Activated T-helper 1 cell treated with anti-CD3 and anti-CD28 coated beads, Interleukin-12 subunit alpha, Interleukin-12 subunit beta, Interleukin-2, Interleukin-4 antibody, amounts not matched to agents 30 ng/mL and 10 ng/mL and 1 ng/mL, durations not matched to agents 14 hours and 24 hours and 36 hours (primary cell): ENCODE measurements around the gene ALKBH3. TPM values are rescaled to one million over a fixed set of nuclear protein-coding genes. Genes with fewer than 3 reads are reported as not detected.

ENCODE experiments used
- DNase-seq: peaks from one replicate; pipeline ENCODE4 v3.0.0; 2021; ENCODE audit warnings: low spot score
- H3K27ac Mint-ChIP-seq: one replicate; pipeline ENCODE4 v1.8.0; 2021; ENCODE audit warnings: mild to moderate bottlenecking, mixed read lengths
- H3K27me3 Mint-ChIP-seq: one replicate; pipeline ENCODE4 v1.8.0; 2022; ENCODE audit warnings: mild to moderate bottlenecking, moderate library complexity, mixed read lengths; ENCODE audit not compliant: insufficient read depth
- H3K36me3 Mint-ChIP-seq: one replicate; pipeline ENCODE4 v1.8.0; 2021; ENCODE audit warnings: low read depth, mixed read lengths
- H3K4me1 Mint-ChIP-seq: one replicate; pipeline ENCODE4 v1.8.0; 2021; ENCODE audit warnings: low read depth, mixed read lengths
- H3K4me3 Mint-ChIP-seq: one replicate; pipeline ENCODE4 v1.8.0; 2021; ENCODE audit warnings: mild to moderate bottlenecking, moderate library complexity, mixed read lengths
- H3K9me3 Mint-ChIP-seq: one replicate; pipeline ENCODE4 v1.8.0; 2021; ENCODE audit warnings: mixed read lengths
- intact Hi-C: fragments of 100-400 bp; cut with micrococcal nuclease; formaldehyde crosslinking; loops from one replicate; pipeline ENCODE4 v1.15.1; 2024
- total RNA-seq: library from RNA; stranded (reverse); gene quantifications from 2 replicates; pipeline ENCODE4 v1.2.3, GENCODE V29; 2022

The ALKBH3 gene
- total RNA-seq, 1 donor from 2014 or later = 32.7 TPM

DNA sequence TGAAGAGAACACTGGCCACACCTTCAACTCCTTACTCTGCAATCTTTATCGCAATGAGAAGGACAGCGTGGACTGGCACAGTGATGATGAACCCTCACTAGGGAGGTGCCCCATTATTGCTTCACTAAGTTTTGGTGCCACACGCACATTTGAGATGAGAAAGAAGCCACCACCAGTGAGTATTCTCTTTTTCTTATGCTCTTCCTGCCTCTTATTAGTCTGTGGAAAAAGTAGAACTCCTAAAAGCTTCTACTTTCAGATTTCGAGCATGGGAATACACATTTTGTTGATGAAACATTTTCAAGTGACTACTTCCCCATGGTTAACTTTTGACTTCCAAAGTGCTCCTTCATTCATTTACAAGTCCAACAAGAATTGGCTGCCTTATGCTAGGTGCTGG lies 20.9 kb downstream of the ALKBH3 start:
- no peak overlapping the region for H3K27ac Mint-ChIP-seq
- no peaks in the 10 kb centered on the region for H3K4me1 Mint-ChIP-seq
- H3K36me3 Mint-ChIP-seq = peaks cover 37% of the 10 kb centered on the region
- no peak overlapping the region for H3K4me3 Mint-ChIP-seq
- H3K9me3 Mint-ChIP-seq = no peaks in the 10 kb centered on the region
- DNase-seq = no peak
- intact Hi-C loops = no loop called here
- no peaks in the 10 kb centered on the region for H3K27me3 Mint-ChIP-seq

GRCh38 chr11:43903078-43903477 lies 22.4 kb downstream of the ALKBH3 start:
- H3K4me3 Mint-ChIP-seq = no peak overlapping the region
- no peaks in the 10 kb centered on the region for H3K9me3 Mint-ChIP-seq
- H3K4me1 Mint-ChIP-seq = peaks cover 10% of the 10 kb centered on the region
- no peak for DNase-seq
- H3K27ac Mint-ChIP-seq = no peak overlapping the region
- peaks cover 37% of the 10 kb centered on the region for H3K36me3 Mint-ChIP-seq
- intact Hi-C loops = no loop called here
- H3K27me3 Mint-ChIP-seq = no peaks in the 10 kb centered on the region

DNA sequence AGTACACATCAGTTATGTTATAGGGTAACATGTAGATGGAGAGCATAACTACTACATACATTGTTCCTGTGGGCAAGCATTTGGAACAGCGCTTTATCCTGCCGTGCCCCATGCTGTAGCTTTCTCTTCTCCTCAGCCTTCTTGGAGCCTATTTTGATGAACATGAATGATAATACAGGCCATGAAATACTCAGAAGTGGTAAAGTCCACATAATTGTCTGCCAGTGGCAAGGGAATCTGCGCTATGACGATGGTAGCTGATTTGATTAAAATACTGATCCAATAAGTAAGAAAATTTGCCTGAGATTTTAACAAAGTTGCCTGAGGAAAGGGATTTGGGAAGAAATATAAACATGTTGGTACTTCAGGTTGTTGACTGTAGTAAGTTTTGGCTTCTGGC lies 23.3 kb downstream of the ALKBH3 start:
- Mint-ChIP-seq H3K27me3 (no peaks in the 10 kb centered on the region), H3K4me1 (peaks cover 10% of the 10 kb centered on the region), H3K36me3 (peaks cover 36% of the 10 kb centered on the region), H3K4me3 (no peak overlapping the region), H3K9me3 (no peaks in the 10 kb centered on the region), H3K27ac (no peak overlapping the region)
- no peak for DNase-seq
- intact Hi-C loops = no loop called here

- Mint-ChIP-seq H3K9me3 (no peaks in the 10 kb centered on the region), H3K4me3 (no peak overlapping the region), H3K27me3 (no peaks in the 10 kb centered on the region), H3K27ac (no peak overlapping the region), H3K36me3 (peaks cover 39% of the 10 kb centered on the region), H3K4me1 (peaks cover 10% of the 10 kb centered on the region)
- DNase-seq = no peak
- intact Hi-C loops = no loop called here
Measured at GRCh38 chr11:43904742-43905535, 24.3 kb downstream of the ALKBH3 start.

GRCh38 chr11:43905813-43906241 lies 25.2 kb downstream of the ALKBH3 start:
- intact Hi-C loops = no loop called here
- H3K9me3 Mint-ChIP-seq = no peaks in the 10 kb centered on the region
- no peaks in the 10 kb centered on the region for H3K27me3 Mint-ChIP-seq
- DNase-seq = no peak
- H3K4me3 Mint-ChIP-seq = no peak overlapping the region
- H3K27ac Mint-ChIP-seq = no peak overlapping the region
- peaks cover 42% of the 10 kb centered on the region for H3K36me3 Mint-ChIP-seq
- H3K4me1 Mint-ChIP-seq = peaks cover 10% of the 10 kb centered on the region

- Mint-ChIP-seq H3K9me3 (no peaks in the 10 kb centered on the region), H3K4me3 (no peak overlapping the region), H3K27ac (no peak overlapping the region), H3K36me3 (peaks cover 38% of the 10 kb centered on the region), H3K27me3 (no peaks in the 10 kb centered on the region), H3K4me1 (peaks cover 10% of the 10 kb centered on the region)
- DNase-seq = no peak
- intact Hi-C loops = no loop called here
Measured at GRCh38 chr11:43907028-43907975, 26.7 kb downstream of the ALKBH3 start.

GRCh38 chr11:43908191-43908590 lies 27.6 kb downstream of the ALKBH3 start:
- intact Hi-C loops = no loop called here
- no peak for DNase-seq
- Mint-ChIP-seq H3K36me3 (peaks cover 36% of the 10 kb centered on the region), H3K9me3 (no peaks in the 10 kb centered on the region), H3K27me3 (no peaks in the 10 kb centered on the region), H3K4me3 (no peak overlapping the region), H3K4me1 (peaks cover 10% of the 10 kb centered on the region), H3K27ac (no peak overlapping the region)

GRCh38 chr11:43908683-43909082 lies 28.1 kb downstream of the ALKBH3 start:
- intact Hi-C loops = no loop called here
- no peak for DNase-seq
- Mint-ChIP-seq H3K9me3 (no peaks in the 10 kb centered on the region), H3K27me3 (no peaks in the 10 kb centered on the region), H3K4me1 (peaks cover 10% of the 10 kb centered on the region), H3K4me3 (no peak overlapping the region), H3K36me3 (peaks cover 31% of the 10 kb centered on the region), H3K27ac (no peak overlapping the region)

- H3K36me3 Mint-ChIP-seq = peaks cover 14% of the 10 kb centered on the region
- no peaks in the 10 kb centered on the region for H3K27me3 Mint-ChIP-seq
- H3K4me1 Mint-ChIP-seq = no peaks in the 10 kb centered on the region
- intact Hi-C loops = no loop called here
- H3K27ac Mint-ChIP-seq = no peak overlapping the region
- H3K4me3 Mint-ChIP-seq = no peak overlapping the region
- H3K9me3 Mint-ChIP-seq = no peaks in the 10 kb centered on the region
- DNase-seq = no peak
Measured at GRCh38 chr11:43913829-43914380, 33.3 kb downstream of the ALKBH3 start.

- DNase-seq = no peak
- no peaks in the 10 kb centered on the region for H3K4me1 Mint-ChIP-seq
- intact Hi-C loops = no loop called here
- H3K27ac Mint-ChIP-seq = no peak overlapping the region
- H3K9me3 Mint-ChIP-seq = no peaks in the 10 kb centered on the region
- peaks cover 17% of the 10 kb centered on the region for H3K36me3 Mint-ChIP-seq
- no peak overlapping the region for H3K4me3 Mint-ChIP-seq
- no peaks in the 10 kb centered on the region for H3K27me3 Mint-ChIP-seq
Measured at GRCh38 chr11:43914466-43914865, 33.8 kb downstream of the ALKBH3 start.

GRCh38 chr11:43916621-43917020 lies 36.0 kb downstream of the ALKBH3 start:
- peaks cover 16% of the 10 kb centered on the region for H3K4me1 Mint-ChIP-seq
- no peak for DNase-seq
- H3K36me3 Mint-ChIP-seq = peaks cover 24% of the 10 kb centered on the region
- H3K4me3 Mint-ChIP-seq = no peak overlapping the region
- H3K27me3 Mint-ChIP-seq = no peaks in the 10 kb centered on the region
- no peaks in the 10 kb centered on the region for H3K9me3 Mint-ChIP-seq
- intact Hi-C loops = no loop called here
- H3K27ac Mint-ChIP-seq = no peak overlapping the region

- no peaks in the 10 kb centered on the region for H3K9me3 Mint-ChIP-seq
- peaks cover 22% of the 10 kb centered on the region for H3K36me3 Mint-ChIP-seq
- H3K27me3 Mint-ChIP-seq = no peaks in the 10 kb centered on the region
- H3K4me1 Mint-ChIP-seq = peaks cover 19% of the 10 kb centered on the region
- H3K4me3 Mint-ChIP-seq = no peak overlapping the region
- no peak overlapping the region for H3K27ac Mint-ChIP-seq
- no peak for DNase-seq
- intact Hi-C loops = no loop called here
Measured at GRCh38 chr11:43917851-43918250, 37.2 kb downstream of the ALKBH3 start.

DNA sequence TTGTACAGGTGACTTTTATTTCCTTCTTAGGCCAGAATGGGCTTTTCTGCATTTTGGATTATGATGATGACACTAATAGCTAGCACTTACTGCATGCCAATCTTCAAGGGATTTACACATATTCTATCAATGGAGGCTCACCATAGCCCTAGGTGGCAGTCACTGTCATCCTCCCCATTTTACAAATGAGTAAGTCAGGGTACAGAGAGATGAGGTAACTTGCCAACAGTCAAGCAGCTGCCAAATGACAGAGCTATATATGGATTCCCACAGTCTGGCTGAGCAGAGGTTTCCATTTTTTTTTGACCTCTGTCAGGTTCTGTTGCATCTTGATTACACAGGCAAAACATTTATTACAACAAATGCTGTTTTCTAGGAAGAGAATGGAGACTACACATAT lies 38.0 kb downstream of the ALKBH3 start:
- intact Hi-C loops = no loop called here
- H3K36me3 Mint-ChIP-seq = peaks cover 22% of the 10 kb centered on the region
- no peak overlapping the region for H3K27ac Mint-ChIP-seq
- H3K27me3 Mint-ChIP-seq = no peaks in the 10 kb centered on the region
- H3K9me3 Mint-ChIP-seq = no peaks in the 10 kb centered on the region
- DNase-seq = no peak
- no peak overlapping the region for H3K4me3 Mint-ChIP-seq
- H3K4me1 Mint-ChIP-seq = peaks cover 19% of the 10 kb centered on the region
